ENCODE measurements around the gene SLC25A22.

The SLC25A22 gene

DNA sequence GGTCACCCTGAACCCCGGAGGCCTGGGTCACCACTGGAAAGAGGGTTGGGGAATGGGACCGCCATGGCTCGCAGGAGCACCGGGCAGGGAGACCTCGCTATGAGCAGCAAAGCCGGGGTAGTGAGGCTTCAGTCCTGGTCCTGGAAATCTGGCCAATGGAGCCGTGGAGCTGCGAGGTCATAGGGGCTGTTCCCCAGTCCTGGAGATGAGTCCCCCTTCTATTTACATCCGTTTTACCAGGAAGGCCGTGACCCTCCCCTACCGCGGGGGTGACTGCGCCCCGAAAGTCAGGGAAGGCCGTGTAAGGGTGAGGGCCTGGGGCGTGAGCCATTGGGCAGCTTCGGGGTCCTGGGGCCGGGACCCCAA lies 6.5 kb upstream of the SLC25A22 start:
- in situ Hi-C loops (cut with MboI; ENCODE audit: low sequenced_read_pairs): no loop called here

DNA sequence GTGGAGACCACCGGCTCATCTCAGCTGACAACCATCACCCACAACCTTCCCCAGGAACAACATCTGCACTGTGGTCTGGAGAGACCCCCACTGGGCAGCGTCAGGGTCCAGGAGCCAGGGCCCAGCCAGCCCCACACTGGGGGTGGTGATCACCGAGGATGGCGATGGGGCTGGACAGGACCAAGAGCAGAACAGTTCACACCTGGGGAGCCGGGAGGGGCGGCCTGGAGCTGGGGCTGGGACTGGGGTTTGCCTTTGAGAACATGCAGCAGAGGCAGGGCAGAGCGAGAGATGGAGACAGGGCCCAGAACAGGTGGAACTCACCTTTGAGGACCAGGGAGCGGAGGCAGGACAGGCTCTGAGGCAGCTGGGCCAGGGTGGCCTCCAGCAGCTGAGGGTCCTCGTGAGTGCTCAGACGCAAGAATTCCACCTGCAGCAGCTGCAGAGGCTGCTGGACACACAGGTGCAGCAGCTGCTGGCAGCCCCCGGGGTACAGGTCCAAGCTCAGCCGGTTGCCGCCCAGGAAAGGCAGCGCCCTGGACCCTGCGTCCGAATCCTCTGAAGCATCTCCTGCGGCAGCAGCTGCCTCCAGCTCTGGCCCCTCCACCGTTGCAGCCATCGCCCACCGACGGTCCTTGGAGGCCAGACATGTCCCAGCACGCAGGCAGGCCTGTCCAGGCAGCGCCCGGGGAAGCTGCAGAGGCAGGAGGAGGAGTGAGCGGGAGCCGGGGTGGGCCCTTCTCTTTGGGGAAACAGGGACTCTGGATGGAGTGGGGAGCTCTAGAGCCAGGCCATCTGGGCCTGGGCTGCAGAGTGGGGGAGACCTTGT lies 5.9 kb upstream of the SLC25A22 start:
- in situ Hi-C loops (cut with MboI; ENCODE audit: low sequenced_read_pairs): no loop called here

DNA sequence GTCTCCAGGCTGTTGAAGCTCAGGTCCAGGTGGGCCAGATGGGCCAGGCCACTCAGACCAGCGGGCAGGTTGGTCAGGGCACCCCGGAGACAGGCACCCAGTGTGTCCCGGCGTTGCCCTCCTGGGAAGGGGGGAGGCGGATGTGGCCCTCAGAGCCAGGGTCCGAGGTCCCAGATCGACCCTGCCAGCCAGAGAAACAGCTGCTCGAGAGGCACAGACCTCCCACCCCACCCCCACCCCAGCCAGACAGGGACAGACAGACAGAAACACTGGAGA lies 5.3 kb upstream of the SLC25A22 start:
- in situ Hi-C loops (cut with MboI; ENCODE audit: low sequenced_read_pairs): no loop called here

DNA sequence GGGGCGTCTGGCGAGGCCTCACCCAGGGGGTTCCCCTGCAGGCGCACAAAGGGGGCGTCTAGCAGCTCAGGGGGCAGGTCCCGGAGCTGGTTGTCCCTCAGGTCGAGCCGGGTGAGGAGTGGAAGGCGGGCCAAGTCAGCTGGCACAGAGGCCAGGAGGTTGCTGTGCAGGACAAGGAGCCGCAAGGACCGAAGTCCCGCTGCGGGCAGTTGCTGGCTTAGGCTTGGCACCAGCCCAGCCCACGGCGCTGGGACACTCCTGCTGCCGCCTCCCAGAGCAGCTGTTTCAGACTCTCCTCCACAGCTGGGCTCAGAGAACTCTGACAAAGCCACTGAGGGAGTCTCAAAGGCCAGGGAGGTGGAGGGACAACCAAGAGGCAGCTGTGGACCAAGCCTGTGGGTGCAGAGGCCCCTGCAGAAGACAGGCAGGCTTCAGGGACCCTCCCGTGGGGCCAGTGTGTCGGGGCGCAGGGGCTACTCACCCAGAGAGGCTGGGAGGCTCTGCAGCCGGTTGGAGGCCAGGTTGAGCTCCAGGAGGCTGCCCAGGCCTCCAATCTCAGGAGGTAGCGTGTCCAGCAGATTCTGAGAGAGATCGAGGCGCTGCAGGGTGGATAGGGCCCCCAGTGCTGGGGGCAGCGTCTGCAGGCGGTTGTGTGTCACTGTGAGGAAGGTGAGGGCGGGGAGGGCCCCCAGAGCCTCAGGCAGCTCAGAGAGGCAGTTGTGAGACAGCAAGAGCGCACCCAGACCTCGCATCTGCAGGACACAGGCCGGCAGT lies 4.8 kb upstream of the SLC25A22 start:
- in situ Hi-C loops (cut with MboI; ENCODE audit: low sequenced_read_pairs): no loop called here

DNA sequence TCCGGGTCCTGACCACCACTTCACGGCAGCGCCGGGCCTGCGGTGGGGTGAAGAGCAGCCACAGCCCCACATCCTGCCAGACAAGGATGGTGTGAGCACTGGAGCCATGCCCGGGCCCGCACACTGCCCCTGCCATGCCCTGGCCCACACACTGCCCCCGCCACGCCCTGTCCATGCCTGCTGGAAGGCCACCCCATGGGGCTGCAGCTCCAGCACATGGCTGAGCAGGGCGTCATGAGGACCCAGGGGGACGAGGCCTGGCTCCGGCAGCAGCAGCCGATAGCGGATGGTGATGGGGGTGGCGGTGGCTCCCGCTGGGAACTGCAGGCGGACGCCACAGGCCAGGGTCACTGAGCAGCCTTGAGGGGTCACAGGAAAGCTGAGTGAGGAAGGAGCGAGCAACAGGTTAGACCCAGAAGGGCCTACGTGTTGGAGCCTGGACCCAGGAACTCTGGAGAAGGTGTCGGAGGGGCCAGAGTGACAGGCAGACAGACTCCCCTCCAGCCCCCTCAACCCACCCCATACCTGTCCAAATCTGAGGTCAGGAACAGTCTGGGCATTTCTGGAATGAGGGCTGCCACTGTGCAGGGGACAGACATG lies 4.0 kb upstream of the SLC25A22 start:
- in situ Hi-C loops (cut with MboI; ENCODE audit: low sequenced_read_pairs): no loop called here

DNA sequence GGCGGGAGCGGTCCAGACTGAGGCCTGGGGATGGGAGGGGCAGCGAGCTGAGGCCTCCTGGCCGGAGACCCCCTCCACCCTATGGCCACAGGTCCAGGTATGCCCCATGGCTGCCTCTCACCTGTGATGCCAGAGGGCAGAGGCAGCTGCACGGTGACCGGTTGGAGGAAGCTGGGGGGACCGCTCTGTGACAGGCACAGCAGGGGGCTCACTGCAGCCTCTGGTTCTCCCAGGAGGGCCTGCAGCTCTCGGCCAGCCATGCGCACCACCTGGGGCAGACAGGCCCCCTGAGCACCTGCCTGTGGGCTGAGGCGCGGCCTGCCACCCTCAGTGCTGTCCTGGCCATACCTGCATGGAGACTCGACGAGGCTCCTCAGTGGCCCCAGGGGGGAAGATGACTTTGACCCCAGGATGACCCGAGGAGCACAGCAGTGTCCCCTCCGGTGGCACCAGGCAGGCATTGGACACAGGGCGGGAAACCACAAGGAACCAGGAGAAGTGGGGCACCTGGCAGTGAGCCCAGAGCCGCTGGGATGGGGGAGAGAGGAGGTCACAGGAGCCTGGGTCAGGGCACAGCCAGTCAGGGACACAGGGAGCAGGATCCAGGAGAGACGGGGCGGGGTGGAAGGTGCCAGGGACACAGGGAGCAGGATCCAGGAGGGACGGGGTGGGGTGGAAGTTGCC lies 3.2 kb upstream of the SLC25A22 start:
- in situ Hi-C loops (cut with MboI; ENCODE audit: low sequenced_read_pairs): no loop called here

DNA sequence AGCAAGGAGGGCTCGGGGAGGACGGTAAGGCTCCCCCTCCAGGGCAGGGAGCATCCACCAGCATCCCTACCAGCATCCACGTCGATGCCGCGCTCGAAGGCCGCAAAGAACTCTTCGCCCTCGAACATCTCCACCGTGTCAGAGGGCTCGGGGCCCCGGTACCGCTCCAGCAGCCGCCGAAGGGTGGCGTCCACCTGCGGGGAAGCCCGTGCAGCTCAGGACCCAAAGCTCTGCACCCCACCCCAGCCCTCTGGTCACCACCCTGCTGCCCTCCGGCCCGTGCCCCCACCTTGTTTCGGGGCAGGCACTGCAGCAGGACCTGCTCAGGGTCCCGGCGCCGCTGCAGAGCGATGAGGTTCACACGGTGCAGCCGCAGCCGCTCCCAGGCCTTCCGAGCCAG lies 2.4 kb upstream of the SLC25A22 start:
- in situ Hi-C loops (cut with MboI; ENCODE audit: low sequenced_read_pairs): no loop called here

DNA sequence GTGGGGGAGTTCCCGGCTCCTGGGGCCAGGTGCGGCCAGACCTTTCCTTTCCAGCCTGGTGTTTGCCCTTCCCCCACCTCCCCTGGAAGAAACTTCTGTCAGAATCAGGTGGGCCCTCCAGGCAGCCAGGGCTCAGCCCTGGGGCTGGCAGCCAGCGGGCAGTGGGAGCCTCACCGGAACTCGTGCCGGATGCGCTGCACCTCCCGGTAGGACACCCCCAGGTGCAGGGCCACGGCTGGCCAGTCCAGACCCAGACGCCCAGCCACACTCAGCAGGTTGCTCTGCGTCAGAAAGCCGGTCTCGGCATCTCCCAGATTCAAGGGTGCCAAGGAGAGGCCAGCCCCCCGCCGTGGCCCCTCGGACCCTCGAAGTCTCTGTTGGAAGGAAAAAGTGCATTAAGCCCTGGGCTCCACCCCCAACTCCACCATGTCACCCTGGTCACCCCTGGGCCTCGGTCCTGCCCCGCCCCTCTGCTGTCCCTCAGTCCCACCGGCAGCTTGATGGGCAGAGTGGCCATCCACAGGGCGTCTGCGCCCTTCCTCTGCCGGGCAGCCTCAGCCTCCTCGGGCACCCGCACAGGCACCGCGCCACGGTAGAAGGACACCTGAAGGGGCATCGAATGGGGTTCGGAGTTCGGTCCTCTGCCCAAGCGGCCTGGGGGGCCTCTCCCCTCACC lies 1.7 kb upstream of the SLC25A22 start:
- in situ Hi-C loops (cut with MboI; ENCODE audit: low sequenced_read_pairs): no loop called here

DNA sequence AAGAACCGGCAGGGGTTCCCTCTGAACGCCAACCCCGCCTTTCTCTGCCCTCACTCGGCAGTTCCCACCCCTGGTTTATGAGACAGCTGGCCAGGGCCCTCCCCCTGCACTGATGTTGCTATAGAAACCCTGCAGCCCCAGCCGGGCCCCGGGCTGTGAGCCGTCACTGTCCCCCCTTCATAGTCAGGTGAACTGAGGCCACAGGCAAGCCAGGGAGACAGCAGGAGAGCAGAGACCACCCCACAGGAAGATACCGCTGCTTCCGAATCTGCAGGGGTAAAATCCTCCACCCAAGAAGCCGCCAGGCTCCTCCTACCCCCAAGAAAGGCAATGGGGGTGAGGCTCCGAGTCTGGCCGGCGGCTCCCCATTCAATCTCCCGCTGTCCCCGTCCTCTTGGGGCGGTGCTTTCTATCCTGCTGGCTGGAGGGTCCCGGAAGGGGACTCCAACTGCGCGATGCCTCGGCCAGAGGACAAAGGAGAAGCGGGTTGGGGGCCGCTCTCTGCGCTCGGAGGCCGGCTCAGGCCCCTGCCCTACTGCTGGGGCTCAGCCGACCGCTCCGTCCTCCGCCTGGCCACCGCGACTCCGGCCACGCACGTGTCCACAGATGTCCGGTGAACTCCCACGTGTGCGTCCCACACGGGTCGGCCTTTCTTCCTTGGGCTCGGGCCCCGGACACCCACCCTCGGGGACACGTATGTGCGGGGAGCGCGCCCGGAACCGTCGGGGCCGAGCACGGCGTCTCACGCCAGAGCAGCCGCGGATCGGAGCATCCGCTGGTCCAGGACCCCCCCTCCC lies 587 bp downstream of the SLC25A22 start:
- in situ Hi-C loops (cut with MboI; ENCODE audit: low sequenced_read_pairs): no loop called here

DNA sequence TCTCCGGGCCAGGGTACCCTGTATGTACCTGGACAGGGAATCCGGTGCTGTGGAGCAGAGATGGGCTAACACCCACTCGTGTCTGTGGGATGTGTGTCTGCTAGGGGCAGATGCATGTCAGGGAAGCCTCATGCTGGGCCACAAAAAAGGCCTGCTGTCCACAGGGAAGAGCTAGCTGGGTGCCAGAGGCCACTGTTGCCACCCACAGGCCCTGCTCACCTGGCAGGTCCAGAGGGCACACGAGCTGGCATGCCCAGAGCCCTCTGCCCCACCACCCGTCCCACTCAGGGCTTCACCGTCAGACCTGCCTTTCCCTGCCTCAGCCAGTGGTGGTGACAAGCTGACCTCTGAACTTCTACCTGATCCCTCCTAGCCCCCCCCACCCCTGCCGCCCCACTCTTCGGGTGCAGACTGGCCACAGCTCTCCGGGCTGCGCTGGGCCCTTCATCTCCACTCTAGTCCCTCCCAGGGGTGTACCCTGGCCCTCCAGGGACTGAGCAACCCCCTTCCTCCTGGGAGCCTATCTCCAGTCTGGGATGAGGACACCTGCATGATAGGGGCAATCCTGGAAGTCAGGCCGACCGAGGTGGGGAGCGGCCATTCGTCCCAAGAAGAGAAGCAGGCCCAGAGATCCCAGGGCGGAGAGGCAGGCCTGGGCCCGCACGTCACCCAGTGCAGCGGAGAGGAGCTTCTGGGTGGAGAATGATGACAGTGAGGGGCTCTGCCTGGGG lies 1.4 kb downstream of the SLC25A22 start:
- in situ Hi-C loops (cut with MboI; ENCODE audit: low sequenced_read_pairs): no loop called here

DNA sequence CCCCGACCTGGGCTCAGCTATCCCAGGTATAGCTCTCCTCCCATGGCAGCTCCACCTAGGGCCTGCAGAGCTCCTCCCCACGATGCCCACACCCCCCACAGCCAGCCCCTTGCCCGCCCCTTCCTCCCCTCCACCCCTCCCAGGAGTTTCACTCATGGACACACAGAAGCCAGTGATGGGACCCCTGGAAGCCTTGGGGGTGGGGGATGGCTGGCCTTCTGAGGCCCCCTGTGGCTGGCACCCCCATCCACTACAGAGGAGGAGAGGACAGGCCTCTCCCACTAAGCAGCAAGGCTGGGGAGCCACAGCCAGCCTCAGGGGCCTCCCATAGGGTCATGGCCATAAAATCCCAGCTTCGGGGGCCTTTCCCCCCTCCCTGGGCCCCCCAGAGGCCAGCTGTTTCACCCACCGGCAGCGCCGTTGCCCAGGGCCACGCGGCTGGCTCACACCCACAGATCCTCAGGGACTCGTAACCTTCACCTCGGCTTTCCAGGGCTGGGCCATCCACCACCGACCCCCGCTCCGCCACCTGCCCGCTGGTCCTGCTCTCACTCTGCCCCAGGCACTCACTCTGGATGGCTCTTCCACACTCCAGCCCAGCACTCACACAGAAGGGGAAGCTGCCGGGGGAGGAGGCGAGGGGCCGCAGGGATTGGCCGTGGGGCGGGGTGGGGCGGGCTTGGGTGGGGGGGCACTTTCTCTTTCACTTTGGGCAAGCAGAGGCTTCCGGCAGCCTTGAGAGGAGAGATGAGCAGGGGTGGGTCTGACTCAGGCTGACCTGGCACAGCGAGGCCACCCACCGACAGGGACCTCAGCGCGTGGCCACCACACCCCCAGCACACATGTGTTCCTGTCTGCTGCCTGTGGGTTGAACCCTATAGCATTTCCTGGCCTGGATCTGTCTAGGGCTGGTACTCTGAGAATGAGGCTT lies 2.2 kb downstream of the SLC25A22 start:
- in situ Hi-C loops (cut with MboI; ENCODE audit: low sequenced_read_pairs): no loop called here

DNA sequence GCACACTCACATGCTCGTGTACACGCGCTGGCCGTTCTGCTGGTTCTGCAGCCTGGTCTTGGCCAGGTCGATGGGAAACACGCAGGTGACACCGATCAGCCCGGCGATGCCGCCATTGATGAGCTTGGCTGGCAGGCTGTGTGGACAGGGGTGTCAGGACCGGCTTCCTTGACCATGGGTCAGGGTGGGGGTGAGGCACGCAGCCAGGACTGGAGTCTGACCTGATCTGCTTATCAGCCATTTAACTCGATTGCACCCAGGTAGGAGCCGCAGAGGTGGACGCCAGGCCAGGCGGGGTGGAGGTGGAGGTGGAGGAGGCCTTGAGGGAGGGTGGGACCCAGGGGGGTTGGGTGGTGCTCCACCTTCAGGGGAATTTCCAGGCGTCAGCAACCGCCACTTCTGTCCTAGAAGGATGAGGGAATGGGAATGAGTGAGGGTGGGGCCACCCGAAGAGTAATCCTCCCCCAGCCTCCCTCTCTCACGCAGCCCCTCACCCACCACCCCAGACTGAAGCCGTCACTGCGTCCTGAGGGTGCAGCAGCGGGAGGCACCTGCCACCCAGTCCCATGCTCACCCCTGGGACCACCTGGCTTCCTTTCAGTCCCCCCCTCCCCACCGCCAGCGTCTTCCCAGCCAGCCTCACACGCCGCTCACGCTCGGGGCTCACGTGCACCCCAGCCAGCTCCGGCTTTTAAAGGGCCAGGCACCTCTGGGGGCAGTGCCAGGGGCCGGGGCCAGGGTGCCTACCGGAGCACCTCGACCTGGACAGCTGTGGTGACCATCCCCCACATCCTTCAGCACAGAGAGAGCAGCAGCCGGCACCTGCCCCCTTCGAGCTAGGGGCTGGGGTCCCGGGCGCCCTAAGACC lies 3.1 kb downstream of the SLC25A22 start:
- in situ Hi-C loops (cut with MboI; ENCODE audit: low sequenced_read_pairs): no loop called here

DNA sequence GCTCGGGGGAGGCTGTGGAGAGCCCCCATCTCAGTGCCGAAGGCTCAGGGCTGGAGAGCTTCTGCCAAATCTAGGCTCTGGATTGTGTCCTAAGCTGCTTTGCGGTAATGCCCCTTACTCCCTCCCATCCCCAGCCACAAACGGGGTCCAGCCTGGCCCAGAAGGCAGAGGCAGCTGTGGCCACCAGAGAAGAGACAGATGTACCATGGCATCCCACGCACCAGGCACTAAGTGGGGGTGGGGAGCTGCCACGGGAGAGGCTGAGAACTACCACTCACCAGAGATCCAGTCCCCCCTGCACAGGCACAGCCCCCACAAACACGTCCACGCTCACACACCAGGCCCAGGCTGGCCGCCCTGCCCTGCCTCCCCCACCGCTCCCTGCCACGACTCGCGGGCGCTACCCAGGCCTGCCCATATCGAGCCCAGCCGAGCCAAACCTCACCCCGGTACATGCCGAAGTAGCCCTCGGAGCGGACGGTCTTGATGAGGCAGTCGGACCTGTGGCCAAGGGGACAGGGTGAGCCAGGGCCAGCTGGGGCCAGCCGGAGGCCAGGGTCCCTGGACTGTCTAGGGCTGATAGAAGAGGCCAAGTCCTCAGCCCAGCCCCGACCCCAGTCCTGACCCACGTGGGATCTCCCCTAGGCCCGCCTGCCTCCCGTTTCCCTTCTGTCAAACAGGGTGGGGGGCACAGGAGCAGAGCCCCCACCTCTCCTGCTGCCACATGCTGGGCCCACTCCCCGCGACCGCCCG lies 3.9 kb downstream of the SLC25A22 start:
- in situ Hi-C loops (cut with MboI; ENCODE audit: low sequenced_read_pairs): no loop called here

DNA sequence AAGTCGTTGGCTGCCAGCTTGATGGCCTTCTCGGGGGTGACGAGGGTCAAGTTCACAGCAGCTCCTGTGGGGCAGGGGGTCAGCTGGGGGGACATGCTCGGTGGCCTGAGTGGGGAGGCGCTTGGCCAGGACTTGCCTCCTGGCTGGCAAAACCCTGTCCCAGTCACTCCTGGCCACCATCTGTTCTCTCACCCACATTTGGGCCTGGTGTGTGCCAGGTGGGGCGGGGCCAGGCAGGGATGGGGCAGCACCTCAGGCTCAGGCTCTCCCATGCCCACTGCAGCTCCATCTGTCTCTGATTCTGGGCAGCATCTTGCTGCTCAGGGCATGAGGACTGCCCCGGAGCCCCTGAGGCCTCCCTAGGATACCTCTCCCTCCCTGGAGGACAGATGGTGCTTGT lies 4.5 kb downstream of the SLC25A22 start:
- in situ Hi-C loops (cut with MboI; ENCODE audit: low sequenced_read_pairs): no loop called here

DNA sequence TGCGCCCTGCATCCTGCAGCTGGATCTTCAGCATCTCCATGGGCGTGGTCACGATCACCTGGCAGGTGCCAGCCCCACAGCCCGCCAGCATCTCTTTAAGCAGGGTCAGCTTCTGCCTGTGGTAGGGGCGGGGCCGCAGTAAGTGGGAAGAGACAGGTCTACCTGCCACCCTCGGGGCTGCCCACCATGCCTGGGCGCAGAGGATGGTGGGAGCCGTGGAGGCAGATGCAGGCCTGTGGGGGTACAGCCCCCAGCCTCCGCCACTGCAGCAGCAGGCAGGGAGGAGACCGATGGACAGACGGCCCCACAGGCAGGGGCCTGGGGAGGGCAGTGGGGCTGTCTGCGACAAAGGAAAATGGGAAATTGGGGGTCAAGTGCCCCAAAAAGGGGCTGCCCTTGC lies 5.2 kb downstream of the SLC25A22 start:
- in situ Hi-C loops (cut with MboI; ENCODE audit: low sequenced_read_pairs): no loop called here

DNA sequence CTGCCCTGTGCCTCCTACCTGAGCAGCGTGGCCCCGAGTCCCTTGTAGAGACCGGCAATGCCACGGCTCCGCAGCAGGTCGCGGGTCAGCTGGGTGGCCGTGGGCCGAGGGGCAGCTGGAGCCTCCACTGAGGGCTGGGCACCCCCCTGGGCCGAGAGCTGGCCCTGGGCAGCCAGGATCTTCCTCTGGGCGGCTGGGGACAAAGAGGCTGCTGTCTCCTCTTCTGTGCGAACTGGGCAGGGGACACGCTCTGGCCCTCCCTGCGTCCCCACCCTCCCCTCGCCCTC lies 5.6 kb downstream of the SLC25A22 start:
- in situ Hi-C loops (cut with MboI; ENCODE audit: low sequenced_read_pairs): no loop called here

All from HL-60/S4 (cell line).